Measurements from ENCODE around the gene CIITA.
"Not testable (repeated sequence)": the region's sequence is repeated elsewhere in the genome, so short reads cannot be mapped to it uniquely, and the experiment has no call there.

DNA sequence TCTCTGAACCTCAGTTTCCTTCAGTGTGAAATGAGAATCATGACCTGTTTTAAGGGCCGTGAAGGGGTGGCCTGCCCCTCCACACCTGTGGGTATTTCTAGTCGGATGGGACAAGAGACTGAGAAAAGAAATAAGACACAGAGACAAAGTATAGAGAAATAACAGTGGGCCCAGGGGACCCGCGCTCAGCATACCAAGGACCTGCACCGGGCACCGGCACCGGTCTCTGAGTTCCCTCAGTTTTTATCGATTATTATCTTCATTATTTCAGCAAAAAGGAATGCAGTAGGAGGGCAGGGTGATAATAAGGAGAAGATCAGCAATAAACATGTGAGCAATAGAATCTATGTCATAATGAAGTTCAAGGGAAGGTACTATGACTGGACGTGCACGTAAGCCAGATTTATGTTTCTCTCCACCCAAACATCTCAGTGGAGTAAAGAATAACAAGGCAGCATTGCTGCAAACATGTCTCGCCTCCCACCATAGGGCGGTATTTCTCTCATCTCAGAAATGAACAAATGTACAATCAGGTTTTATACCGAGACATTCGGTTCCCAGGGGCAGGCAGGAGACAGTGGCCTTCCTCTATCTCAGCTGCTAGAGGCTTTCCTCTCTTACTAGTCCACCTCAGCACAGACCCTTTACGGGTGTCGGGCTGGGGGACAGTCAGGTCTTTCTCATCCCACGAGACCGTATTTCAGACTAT is 47.5 kb upstream of the CIITA start:
- TF ChIP-seq, protein P1, sequence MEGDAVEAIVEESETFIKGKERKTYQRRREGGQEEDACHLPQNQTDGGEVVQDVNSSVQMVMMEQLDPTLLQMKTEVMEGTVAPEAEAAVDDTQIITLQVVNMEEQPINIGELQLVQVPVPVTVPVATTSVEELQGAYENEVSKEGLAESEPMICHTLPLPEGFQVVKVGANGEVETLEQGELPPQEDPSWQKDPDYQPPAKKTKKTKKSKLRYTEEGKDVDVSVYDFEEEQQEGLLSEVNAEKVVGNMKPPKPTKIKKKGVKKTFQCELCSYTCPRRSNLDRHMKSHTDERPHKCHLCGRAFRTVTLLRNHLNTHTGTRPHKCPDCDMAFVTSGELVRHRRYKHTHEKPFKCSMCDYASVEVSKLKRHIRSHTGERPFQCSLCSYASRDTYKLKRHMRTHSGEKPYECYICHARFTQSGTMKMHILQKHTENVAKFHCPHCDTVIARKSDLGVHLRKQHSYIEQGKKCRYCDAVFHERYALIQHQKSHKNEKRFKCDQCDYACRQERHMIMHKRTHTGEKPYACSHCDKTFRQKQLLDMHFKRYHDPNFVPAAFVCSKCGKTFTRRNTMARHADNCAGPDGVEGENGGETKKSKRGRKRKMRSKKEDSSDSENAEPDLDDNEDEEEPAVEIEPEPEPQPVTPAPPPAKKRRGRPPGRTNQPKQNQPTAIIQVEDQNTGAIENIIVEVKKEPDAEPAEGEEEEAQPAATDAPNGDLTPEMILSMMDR (IDR thresholded peaks at IDR 0.05): not testable (repeated sequence)
- TF ChIP-seq POLR2A (IDR thresholded peaks at IDR 0.05): not testable (repeated sequence)

Measured in Peyer's patch (tissue), 4 donors.